Tibial nerve (tissue), 4 donors: ENCODE results near the gene PIEZO1.

Experiments used
- CTCF ChIP-seq, 5 experiments: fragments of 200-600 bp in 3 of 5; fragments of 450-650 bp in 2 of 5; sonication (generic) in 3 of 5; IDR thresholded peaks; one replicate each; pipeline ENCODE4 v1.5.1; 2016 to 2019; ENCODE audit warnings: antibody characterized with exemption in 5 of 5, mild to moderate bottlenecking in 3 of 5, moderate library complexity in 2 of 5
- EP300 ChIP-seq, 2 donors: sonication (generic); formaldehyde crosslinking; IDR thresholded peaks; one replicate each; pipeline ENCODE4 v1.6.1; 2017; ENCODE audit warnings: antibody characterized with exemption in 2 of 2, mild to moderate bottlenecking in 1 of 2
- POLR2A ChIP-seq, 2 donors: fragments of 450-650 bp; IDR thresholded peaks; one replicate each; pipeline ENCODE4 v1.6.1; 2017; ENCODE audit warnings: antibody characterized with exemption in 2 of 2, mild to moderate bottlenecking in 2 of 2, moderate library complexity in 2 of 2

- no peak for TF ChIP-seq CTCF (IDR thresholded peaks at IDR 0.05)
- no peak for TF ChIP-seq POLR2A (IDR thresholded peaks at IDR 0.05)
- no peak for TF ChIP-seq EP300 (IDR thresholded peaks at IDR 0.05)
These were observed 4.6 kb upstream of the PIEZO1 start for GRCh38 chr16:88789594-88789993.
